HS-27A (cell line): ENCODE results near the gene SIRT7.
"Not testable (repeated sequence)": the region's sequence is repeated elsewhere in the genome, so short reads cannot be mapped to it uniquely, and the experiment has no call there.

Source experiments
- DNase-seq: peaks from one replicate; pipeline ENCODE4 v3.0.0-alpha.2; 2012; ENCODE audit warnings: low read depth, missing footprints

SIRT7 gene

DNA sequence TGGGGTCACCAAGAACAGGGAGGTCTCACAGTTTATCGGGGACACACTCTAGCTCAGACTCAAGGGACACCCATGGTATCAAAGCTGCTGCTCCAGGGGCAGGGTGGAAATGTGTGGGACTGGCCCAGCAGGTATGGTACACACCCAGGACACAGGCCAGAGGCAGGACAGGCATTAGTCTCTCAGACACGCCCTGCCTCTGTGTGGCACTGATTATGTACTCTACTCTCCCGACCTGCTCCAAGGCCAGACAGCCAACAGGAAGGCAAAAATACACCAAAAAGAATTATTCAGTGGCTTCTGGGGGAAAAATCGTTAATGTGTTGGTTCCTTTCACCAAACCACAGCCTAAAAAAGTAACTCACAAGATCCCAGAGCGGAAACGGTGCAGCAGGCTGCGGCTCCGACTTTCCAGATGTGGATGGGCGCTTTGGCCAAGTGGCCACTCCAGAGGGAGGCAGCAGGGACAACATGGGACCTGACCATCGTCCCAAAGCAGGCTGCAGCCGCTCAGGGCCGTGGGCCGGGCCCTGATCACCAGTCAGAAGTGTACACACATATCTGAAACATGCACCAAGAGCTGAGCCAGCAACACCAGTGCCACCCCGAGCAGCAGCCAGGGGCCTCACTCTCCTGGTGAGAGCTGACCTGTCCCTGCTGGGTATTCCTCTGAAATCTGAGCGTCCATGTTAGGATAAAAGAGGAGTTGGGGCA, 1.0 kb upstream of the SIRT7 start:
- no peak for DNase-seq

DNA sequence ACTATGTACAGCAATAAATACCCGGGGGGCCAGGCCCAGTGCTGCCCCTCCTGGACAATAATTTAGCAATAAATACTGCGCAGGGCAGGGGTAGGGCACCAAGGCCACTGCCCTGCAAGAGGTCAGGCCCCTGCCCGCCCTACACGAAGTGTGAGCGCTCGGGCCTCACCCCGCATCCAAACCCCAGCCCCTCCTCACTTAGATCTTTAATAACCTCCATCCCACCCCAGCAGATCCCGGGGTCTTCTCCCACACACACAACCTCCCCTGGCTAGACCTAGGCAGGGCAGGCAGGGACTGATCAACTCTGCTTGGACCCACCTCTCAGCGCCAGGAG, 325 bp upstream of the SIRT7 start:
- DNase-seq = not testable (repeated sequence)

DNA sequence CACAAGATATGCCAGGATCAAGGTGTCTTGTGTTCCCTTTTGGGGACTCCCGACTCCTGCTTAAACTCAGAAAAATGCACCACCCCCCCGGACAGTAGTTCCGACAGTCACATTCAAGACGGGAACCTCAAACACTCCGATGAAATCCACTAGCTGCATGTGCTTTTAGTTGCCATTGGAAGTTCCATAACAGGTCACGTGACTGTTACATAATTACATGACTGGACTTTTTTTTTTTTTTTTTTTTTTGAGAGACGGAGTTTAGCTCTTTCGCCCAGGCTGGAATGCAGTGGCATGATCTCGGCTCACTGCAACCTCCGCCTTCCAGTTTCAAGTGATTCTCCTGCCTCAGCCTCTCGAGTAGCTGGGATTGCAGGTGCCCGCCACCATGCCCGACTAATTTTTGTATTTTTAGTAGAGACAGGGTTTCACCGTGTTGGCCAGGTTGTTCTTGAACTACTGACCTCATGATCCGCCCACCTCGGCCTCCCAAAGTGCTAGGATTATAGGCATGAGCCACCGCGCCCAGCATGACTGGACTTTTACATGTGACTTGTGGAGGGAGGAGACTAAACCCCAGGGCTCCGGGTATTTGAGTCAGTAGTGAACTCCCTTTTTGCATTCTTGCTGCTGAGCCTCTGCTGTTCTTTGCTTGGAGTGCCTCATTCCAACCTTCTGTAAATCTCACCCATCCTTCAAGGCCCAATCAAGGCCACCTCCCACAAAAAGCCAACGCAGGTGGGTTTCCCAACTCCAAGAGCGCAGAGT, 1.6 kb downstream of the SIRT7 start:
- DNase-seq = no peak

- DNase-seq = no peak
Observed at GRCh38 chr17:81915331-81915730, 2.6 kb downstream of the SIRT7 start.

DNA sequence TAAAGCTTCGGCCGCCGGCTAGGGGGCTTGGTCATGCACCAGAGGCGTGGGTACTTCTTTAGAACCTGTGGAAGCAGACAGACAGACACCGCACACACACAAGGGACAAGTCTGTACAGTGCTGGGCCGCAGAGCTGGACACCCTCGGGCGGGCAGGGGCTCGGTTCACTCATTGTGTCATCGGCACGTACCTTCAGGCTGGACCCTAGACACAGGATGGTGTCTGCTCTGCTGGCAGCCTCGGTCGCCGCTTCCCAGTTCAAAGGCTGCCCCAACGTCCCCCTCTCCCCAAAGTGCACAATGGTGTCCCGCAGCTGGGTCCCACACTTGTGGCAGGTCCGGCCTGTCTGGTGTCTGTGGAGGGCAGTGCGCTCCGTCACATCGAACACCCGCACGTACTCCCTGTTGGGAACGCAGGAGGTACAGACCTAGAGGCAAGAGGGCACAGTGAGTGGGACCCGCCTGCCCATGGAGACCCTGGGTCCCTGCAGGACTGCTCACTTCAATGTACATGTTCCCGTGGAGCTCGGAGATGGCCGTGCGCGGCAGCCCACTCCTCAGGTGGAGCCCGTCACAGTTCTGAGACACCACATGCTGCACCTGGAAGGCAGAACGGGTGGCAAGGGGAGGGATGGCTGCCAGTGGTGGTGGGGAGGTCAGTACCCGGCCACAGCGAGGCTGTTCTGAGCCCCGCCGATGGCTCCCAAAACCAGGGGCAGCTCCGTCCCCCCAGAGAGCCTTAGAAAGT, 3.7 kb downstream of the SIRT7 start:
- DNase-seq = no peak

- DNase-seq = no peak
Observed at GRCh38 chr17:81913394-81914102, 4.4 kb downstream of the SIRT7 start.

DNA sequence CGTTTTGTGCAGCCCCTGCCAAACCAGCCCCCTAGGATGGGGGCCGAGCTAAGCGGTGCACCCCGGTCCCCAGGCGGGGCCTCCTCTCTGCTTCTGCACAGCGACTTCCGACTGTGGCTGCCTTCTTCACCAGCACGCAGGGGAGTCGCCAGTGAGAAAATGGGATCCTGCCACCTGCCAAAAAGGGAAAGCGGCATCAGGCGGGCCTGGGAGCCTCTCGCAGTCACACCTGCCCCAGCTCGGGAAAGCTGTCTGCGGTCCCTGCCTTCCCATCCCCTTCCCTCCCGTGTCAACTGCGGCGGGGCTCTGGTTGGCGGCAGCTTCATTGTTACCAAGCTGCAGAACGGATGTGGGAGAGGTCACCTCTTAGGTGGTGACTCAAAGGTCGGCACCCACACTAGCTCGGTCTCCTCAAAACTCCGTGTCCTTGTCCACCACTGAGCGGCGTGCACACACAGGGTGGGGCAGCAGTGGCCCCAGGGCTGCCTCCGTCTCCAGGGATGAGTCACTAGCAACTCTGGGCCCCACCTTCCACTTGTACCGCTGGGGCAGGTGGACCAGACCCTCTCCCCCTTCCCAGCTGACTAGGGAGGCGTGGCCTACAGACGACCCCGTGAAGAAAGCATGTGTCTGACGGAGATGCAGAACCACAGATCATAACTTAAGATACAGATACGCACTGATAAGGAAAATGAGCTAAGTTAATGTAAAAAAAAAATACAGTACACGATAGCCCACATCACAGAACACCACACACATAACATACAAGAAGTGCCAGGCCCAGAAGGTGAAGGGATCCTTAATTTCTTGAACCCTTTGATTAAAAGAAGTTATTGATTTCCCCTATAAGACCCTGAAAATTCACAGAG, 5.3 kb downstream of the SIRT7 start:
- no peak for DNase-seq

- no peak for DNase-seq
Observed at GRCh38 chr17:81911969-81912368, 6.0 kb downstream of the SIRT7 start.

DNA sequence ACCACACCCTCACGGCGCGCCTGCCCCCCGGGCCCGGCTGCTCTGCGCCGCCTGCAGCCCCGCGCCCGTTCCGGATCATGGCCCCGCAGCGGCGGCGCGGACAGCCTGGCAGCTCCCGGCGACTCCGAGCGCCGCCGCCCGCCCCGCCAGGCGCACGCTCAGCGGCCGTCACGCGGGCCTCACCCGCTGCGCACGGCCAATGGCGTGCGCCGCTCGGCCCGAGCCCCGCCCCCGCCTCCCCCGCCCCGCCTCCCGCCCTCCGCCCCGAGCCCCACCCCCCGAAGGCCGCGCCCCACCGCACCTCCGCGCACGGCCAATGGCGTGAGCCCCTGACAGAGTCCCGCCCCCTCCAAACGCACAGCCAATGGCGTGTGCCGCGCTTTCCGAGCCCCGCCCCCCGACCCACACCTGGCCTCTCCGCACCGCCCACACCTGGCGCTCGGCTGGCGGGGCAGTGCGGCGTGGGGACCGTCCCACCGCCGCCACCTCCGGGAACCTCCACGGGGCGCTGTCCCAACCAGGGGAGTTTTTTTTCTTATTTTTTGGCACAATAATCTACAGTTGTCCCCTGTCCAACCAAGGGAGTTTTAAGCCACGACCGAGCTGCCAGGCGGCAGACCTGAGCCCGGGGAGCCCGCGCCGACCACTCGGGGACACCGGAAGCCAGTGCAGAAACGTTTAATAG, 6.6 kb downstream of the SIRT7 start, which contains the start of gene PCYT2:
Gene PCYT2, minus strand, starts transcription at position 123 of the 685 bp plus-strand sequence. Its CDS starts 44 bp downstream, at position 79.
- DNase-seq = no peak

- DNase-seq = no peak
Observed at GRCh38 chr17:81910840-81911276, 7.1 kb downstream of the SIRT7 start.

GRCh38 chr17:81909966-81910839, 7.8 kb downstream of the SIRT7 start:
- no peak for DNase-seq

DNA sequence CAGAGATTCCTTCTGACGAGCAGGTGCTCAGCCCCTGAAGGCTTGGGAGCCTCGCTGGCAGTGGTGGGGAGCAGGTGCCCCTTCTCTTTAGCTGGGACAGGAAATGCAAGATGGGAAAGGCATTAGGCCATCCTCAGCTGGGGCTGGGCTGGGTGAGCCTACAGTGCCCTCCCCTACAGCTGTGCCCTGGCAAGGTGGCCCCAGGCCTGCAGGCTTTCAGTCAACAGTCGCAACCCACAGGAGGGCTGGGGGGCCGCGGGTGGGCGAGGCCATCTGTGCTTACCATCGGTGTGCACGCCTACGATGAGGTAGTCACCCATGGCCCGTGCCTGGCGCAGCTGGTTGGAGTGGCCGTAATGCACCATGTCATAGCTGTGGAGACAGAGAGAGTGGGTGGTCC, 8.7 kb downstream of the SIRT7 start:
- DNase-seq = no peak

DNA sequence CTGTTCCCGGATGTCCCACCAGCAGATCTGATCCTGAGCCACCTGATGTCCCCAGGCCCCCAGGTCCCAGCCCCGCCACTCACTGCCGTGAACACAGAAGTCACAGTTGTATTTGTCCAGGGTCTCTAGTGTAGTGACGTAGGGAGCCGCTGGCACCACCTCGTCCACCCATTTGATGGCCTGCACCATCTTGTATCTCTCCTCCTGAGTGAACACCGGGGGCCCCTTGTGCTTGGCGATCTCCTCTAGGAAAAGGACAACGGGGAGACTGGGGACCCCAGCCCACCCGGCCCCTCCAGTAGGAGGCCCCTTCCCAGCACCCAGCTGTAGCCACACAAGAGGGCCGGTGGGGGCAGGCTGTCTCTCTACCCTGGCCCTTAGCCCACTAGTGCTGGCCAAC, 9.2 kb downstream of the SIRT7 start:
- no peak for DNase-seq

GRCh38 chr17:81907219-81908145, 10.5 kb downstream of the SIRT7 start:
- DNase-seq = no peak

- no peak for DNase-seq
Observed at GRCh38 chr17:81906476-81907218, 11.3 kb downstream of the SIRT7 start.

DNA sequence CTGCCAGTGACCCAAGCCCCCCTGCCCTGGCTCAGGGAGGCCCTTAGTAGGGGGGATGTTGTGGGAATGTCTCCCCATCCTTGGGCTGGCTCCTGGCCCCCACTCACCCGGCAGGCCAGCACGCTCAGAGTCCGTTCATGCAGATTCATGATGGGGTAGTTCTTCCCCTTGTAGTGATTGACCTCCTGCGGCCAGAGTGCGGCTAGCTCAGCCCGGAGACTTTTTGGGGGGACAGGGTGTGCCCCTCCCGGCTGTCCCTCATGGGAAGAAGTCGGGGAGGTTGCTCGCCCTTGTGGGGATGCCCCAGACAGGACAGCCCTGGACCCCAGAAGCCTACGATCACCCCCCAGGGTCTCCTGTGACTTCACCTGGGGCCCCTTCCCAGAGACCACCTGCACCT, 12.0 kb downstream of the SIRT7 start:
- DNase-seq = no peak

- no peak for DNase-seq
Observed at GRCh38 chr17:81905424-81905875, 12.5 kb downstream of the SIRT7 start.
